ENCODE data around the gene SLC38A3.
"Not testable (repeated sequence)": the region's sequence is repeated elsewhere in the genome, so short reads cannot be mapped to it uniquely, and the experiment has no call there.

The SLC38A3 gene

GRCh38 chr3:50210510-50211367, 5.7 kb downstream of the SLC38A3 start:
- Histone ChIP-seq H3K9me3 (ENCODE audit: control insufficient read depth, low read length) (no peaks in the 10 kb centered on the region), H3K27ac (ENCODE audit: insufficient read depth, low read length, poor library complexity, severe bottlenecking) (no peak overlapping the region), H3K4me3 (ENCODE audit: insufficient read depth, low read depth, low read length, poor library complexity, severe bottlenecking) (no peak overlapping the region), H3K27me3 (replicated peaks; ENCODE audit: control insufficient read depth, insufficient read depth, low read length, poor library complexity, severe bottlenecking) (peaks cover 5% of the 10 kb centered on the region), H3K4me1 (ENCODE audit: control insufficient read depth, insufficient read depth, low read length, poor library complexity, severe bottlenecking) (peaks cover 5% of the 10 kb centered on the region), H3K36me3 (ENCODE audit: control insufficient read depth, insufficient read depth, low read length) (no peaks in the 10 kb centered on the region)
- DNase-seq = no peak

DNA sequence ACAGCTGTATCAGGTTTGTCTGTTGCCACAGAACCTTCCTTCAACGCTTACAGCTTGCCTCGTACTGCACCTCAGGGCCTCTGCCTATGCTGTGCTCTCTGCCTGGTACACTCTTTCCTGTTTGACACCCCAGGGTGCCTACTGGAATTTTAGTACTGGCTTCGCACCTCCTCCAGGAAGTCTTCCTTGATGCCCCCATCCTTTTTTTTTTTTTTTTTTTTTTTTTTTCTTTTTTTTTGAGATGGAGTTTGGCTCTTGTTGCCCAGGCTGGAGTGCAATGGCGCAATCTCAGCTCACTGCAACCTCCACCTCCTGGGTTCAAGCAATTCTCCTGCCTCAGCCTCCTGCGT, 6.3 kb downstream of the SLC38A3 start:
- not testable (repeated sequence) for DNase-seq; H3K4me3 ChIP-seq (ENCODE audit: insufficient read depth, low read depth, low read length, poor library complexity, severe bottlenecking); H3K36me3 ChIP-seq (ENCODE audit: control insufficient read depth, insufficient read depth, low read length); H3K9me3 ChIP-seq (ENCODE audit: control insufficient read depth, low read length); H3K27ac ChIP-seq (ENCODE audit: insufficient read depth, low read length, poor library complexity, severe bottlenecking); H3K4me1 ChIP-seq (ENCODE audit: control insufficient read depth, insufficient read depth, low read length, poor library complexity, severe bottlenecking); H3K27me3 ChIP-seq (replicated peaks; ENCODE audit: control insufficient read depth, insufficient read depth, low read length, poor library complexity, severe bottlenecking)

- Histone ChIP-seq H3K27ac (ENCODE audit: insufficient read depth, low read length, poor library complexity, severe bottlenecking) (no peak overlapping the region), H3K4me3 (ENCODE audit: insufficient read depth, low read depth, low read length, poor library complexity, severe bottlenecking) (no peak overlapping the region), H3K4me1 (ENCODE audit: control insufficient read depth, insufficient read depth, low read length, poor library complexity, severe bottlenecking) (no peaks in the 10 kb centered on the region), H3K27me3 (replicated peaks; ENCODE audit: control insufficient read depth, insufficient read depth, low read length, poor library complexity, severe bottlenecking) (no peaks in the 10 kb centered on the region), H3K36me3 (ENCODE audit: control insufficient read depth, insufficient read depth, low read length) (no peaks in the 10 kb centered on the region), H3K9me3 (ENCODE audit: control insufficient read depth, low read length) (no peaks in the 10 kb centered on the region)
- DNase-seq = no peak
Observed at GRCh38 chr3:50211930-50212329, 6.9 kb downstream of the SLC38A3 start.

DNA sequence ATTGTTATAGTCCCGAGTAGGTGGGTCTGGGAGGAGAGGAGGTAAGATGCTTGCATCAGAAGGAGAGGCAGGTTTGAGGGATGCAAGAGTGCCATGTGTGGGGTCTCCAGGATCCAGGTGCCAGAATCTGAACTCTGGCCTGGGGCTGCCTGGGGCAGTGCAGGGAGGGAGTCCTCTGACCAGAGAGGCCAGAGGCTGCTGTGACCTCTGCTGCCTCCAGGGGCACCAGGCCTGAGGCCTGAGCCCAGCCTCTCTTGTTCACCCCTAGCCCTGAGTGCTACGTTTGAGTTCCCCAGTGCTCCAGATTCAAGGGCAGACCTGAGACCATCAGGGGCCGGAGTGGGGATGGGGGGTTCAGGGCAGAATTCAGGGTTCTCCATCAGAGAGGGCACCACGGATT, 7.4 kb downstream of the SLC38A3 start:
- H3K36me3 ChIP-seq (ENCODE audit: control insufficient read depth, insufficient read depth, low read length) = no peaks in the 10 kb centered on the region
- no peaks in the 10 kb centered on the region for H3K27me3 ChIP-seq (replicated peaks; ENCODE audit: control insufficient read depth, insufficient read depth, low read length, poor library complexity, severe bottlenecking)
- no peak overlapping the region for H3K4me3 ChIP-seq (ENCODE audit: insufficient read depth, low read depth, low read length, poor library complexity, severe bottlenecking)
- DNase-seq = no peak
- H3K27ac ChIP-seq (ENCODE audit: insufficient read depth, low read length, poor library complexity, severe bottlenecking) = no peak overlapping the region
- no peaks in the 10 kb centered on the region for H3K9me3 ChIP-seq (ENCODE audit: control insufficient read depth, low read length)
- no peaks in the 10 kb centered on the region for H3K4me1 ChIP-seq (ENCODE audit: control insufficient read depth, insufficient read depth, low read length, poor library complexity, severe bottlenecking)

- no peak for DNase-seq
- Histone ChIP-seq H3K4me1 (ENCODE audit: control insufficient read depth, insufficient read depth, low read length, poor library complexity, severe bottlenecking) (no peaks in the 10 kb centered on the region), H3K27me3 (replicated peaks; ENCODE audit: control insufficient read depth, insufficient read depth, low read length, poor library complexity, severe bottlenecking) (no peaks in the 10 kb centered on the region), H3K27ac (ENCODE audit: insufficient read depth, low read length, poor library complexity, severe bottlenecking) (no peak overlapping the region), H3K36me3 (ENCODE audit: control insufficient read depth, insufficient read depth, low read length) (no peaks in the 10 kb centered on the region), H3K9me3 (ENCODE audit: control insufficient read depth, low read length) (no peaks in the 10 kb centered on the region), H3K4me3 (ENCODE audit: insufficient read depth, low read depth, low read length, poor library complexity, severe bottlenecking) (no peak overlapping the region)
Observed at GRCh38 chr3:50212971-50213370, 7.9 kb downstream of the SLC38A3 start.

DNA sequence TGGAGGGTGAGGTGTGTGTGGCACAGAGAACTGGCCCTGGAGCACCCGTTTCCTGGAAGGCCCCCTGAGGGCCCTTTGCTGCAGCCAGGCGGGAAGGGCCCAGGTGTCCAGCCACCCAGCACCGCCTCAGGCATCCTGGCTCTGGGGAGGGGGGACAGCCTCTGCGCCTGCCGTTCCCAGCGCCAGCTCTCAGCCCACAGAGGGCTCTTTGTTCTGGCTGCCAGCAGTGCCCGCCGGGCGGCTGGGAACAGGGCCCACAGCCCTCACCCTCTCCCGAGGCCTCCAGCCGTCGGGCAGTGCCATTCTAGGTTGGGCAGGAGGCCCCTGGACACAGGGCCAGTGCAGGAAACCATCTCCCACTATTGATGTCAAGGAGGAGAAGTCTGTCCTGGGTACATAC, 8.3 kb downstream of the SLC38A3 start:
- H3K9me3 ChIP-seq (ENCODE audit: control insufficient read depth, low read length) = no peaks in the 10 kb centered on the region
- H3K4me1 ChIP-seq (ENCODE audit: control insufficient read depth, insufficient read depth, low read length, poor library complexity, severe bottlenecking) = no peaks in the 10 kb centered on the region
- DNase-seq = no peak
- H3K36me3 ChIP-seq (ENCODE audit: control insufficient read depth, insufficient read depth, low read length) = no peaks in the 10 kb centered on the region
- H3K4me3 ChIP-seq (ENCODE audit: insufficient read depth, low read depth, low read length, poor library complexity, severe bottlenecking) = no peak overlapping the region
- no peak overlapping the region for H3K27ac ChIP-seq (ENCODE audit: insufficient read depth, low read length, poor library complexity, severe bottlenecking)
- H3K27me3 ChIP-seq (replicated peaks; ENCODE audit: control insufficient read depth, insufficient read depth, low read length, poor library complexity, severe bottlenecking) = no peaks in the 10 kb centered on the region

GRCh38 chr3:50214824-50215223, 9.8 kb downstream of the SLC38A3 start:
- Histone ChIP-seq H3K27me3 (replicated peaks; ENCODE audit: control insufficient read depth, insufficient read depth, low read length, poor library complexity, severe bottlenecking) (no peaks in the 10 kb centered on the region), H3K4me1 (ENCODE audit: control insufficient read depth, insufficient read depth, low read length, poor library complexity, severe bottlenecking) (no peaks in the 10 kb centered on the region), H3K27ac (ENCODE audit: insufficient read depth, low read length, poor library complexity, severe bottlenecking) (no peak overlapping the region), H3K36me3 (ENCODE audit: control insufficient read depth, insufficient read depth, low read length) (no peaks in the 10 kb centered on the region), H3K9me3 (ENCODE audit: control insufficient read depth, low read length) (no peaks in the 10 kb centered on the region), H3K4me3 (ENCODE audit: insufficient read depth, low read depth, low read length, poor library complexity, severe bottlenecking) (no peak overlapping the region)
- no peak for DNase-seq

DNA sequence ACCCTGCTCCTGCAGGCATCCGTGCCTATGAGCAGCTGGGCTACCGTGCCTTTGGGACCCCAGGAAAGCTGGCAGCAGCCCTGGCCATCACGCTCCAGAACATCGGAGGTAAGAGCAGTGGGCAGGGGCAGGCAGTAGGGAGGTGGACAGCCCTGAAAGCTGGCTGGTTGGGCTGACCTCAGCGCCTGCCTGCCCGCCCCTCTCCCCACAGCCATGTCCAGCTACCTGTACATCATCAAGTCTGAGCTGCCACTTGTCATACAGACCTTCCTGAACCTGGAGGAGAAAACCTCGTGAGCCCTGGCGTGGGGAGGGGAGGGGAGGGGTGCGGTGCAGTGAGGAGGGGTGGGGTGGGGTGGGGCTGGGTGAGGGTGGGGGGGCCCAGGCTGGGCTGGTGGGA, 10.5 kb downstream of the SLC38A3 start:
- DNase-seq = no peak

GRCh38 chr3:50217681-50218080, 12.6 kb downstream of the SLC38A3 start:
- Histone ChIP-seq H3K36me3 (ENCODE audit: control insufficient read depth, insufficient read depth, low read length) (no peaks in the 10 kb centered on the region), H3K27me3 (replicated peaks; ENCODE audit: control insufficient read depth, insufficient read depth, low read length, poor library complexity, severe bottlenecking) (no peaks in the 10 kb centered on the region), H3K27ac (ENCODE audit: insufficient read depth, low read length, poor library complexity, severe bottlenecking) (no peak overlapping the region), H3K4me3 (ENCODE audit: insufficient read depth, low read depth, low read length, poor library complexity, severe bottlenecking) (no peak overlapping the region), H3K9me3 (ENCODE audit: control insufficient read depth, low read length) (no peaks in the 10 kb centered on the region), H3K4me1 (ENCODE audit: control insufficient read depth, insufficient read depth, low read length, poor library complexity, severe bottlenecking) (no peaks in the 10 kb centered on the region)
- no peak for DNase-seq

More for the DNA sequence above, 10.5 kb downstream of the SLC38A3 start:
- H3K36me3 ChIP-seq (ENCODE audit: control insufficient read depth, insufficient read depth, low read length) = no peaks in the 10 kb centered on the region
- no peak overlapping the region for H3K27ac ChIP-seq (ENCODE audit: insufficient read depth, low read length, poor library complexity, severe bottlenecking)
- no peaks in the 10 kb centered on the region for H3K27me3 ChIP-seq (replicated peaks; ENCODE audit: control insufficient read depth, insufficient read depth, low read length, poor library complexity, severe bottlenecking)
- no peaks in the 10 kb centered on the region for H3K4me1 ChIP-seq (ENCODE audit: control insufficient read depth, insufficient read depth, low read length, poor library complexity, severe bottlenecking)
- no peaks in the 10 kb centered on the region for H3K9me3 ChIP-seq (ENCODE audit: control insufficient read depth, low read length)
- H3K4me3 ChIP-seq (ENCODE audit: insufficient read depth, low read depth, low read length, poor library complexity, severe bottlenecking) = no peak overlapping the region

DNA sequence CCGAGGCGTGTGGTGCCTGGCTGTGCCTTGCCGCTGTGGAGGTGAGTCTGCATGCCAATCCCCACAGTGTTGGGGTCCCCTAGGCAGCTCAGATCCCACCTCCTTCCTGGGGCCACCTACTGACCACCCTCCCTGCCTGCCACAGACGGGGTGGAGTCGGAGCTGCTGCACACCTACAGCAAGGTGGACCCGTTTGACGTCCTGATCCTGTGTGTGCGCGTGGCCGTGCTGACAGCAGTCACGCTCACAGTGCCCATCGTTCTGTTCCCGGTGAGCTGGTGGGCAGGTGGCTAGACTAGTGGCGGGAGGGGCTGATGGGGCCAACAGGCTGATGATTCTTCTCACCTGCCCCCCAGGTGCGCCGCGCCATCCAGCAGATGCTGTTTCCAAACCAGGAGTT, 13.4 kb downstream of the SLC38A3 start:
- DNase-seq = no peak
- no peaks in the 10 kb centered on the region for H3K4me1 ChIP-seq (ENCODE audit: control insufficient read depth, insufficient read depth, low read length, poor library complexity, severe bottlenecking)
- H3K9me3 ChIP-seq (ENCODE audit: control insufficient read depth, low read length) = no peaks in the 10 kb centered on the region
- no peak overlapping the region for H3K27ac ChIP-seq (ENCODE audit: insufficient read depth, low read length, poor library complexity, severe bottlenecking)
- no peak overlapping the region for H3K4me3 ChIP-seq (ENCODE audit: insufficient read depth, low read depth, low read length, poor library complexity, severe bottlenecking)
- no peaks in the 10 kb centered on the region for H3K36me3 ChIP-seq (ENCODE audit: control insufficient read depth, insufficient read depth, low read length)
- no peaks in the 10 kb centered on the region for H3K27me3 ChIP-seq (replicated peaks; ENCODE audit: control insufficient read depth, insufficient read depth, low read length, poor library complexity, severe bottlenecking)
